ENCODE measurements around the gene TMEM179.

- TF ChIP-seq EZH2 (IDR thresholded peaks at IDR 0.05; ENCODE audit: insufficient read depth, poor library complexity, severe bottlenecking): no peak
- no peak for TF ChIP-seq EZH2phosphoT487 (IDR thresholded peaks at IDR 0.05; ENCODE audit: insufficient read depth, low read depth)
These were observed 45.4 kb downstream of the TMEM179 start for GRCh38 chr14:104559028-104559803.

All from GM23248 (cell line).